Measurements from ENCODE around the gene A2ML1. TPM values are rescaled to one million over a fixed set of nuclear protein-coding genes. Genes with fewer than 3 reads are reported as not detected.
"Not testable (repeated sequence)": the region's sequence is repeated elsewhere in the genome, so short reads cannot be mapped to it uniquely, and the experiment has no call there.

The A2ML1 gene
- total RNA-seq, 1 donor from 2014 or later: not detected

GRCh38 chr12:8816448-8817050 is 5.9 kb upstream of the A2ML1 start:
- no peak for DNase-seq (ENCODE audit: extremely low read depth, low read depth, low spot score)

- no peak for DNase-seq (ENCODE audit: extremely low read depth, low read depth, low spot score)
Measured at GRCh38 chr12:8817856-8818255, 4.6 kb upstream of the A2ML1 start.

- DNase-seq (ENCODE audit: extremely low read depth, low read depth, low spot score): no peak
Measured at GRCh38 chr12:8818526-8818925, 3.9 kb upstream of the A2ML1 start.

GRCh38 chr12:8819666-8819980 is 2.8 kb upstream of the A2ML1 start:
- no peak for DNase-seq (ENCODE audit: extremely low read depth, low read depth, low spot score)

GRCh38 chr12:8820676-8821407 is 1.6 kb upstream of the A2ML1 start:
- DNase-seq (ENCODE audit: extremely low read depth, low read depth, low spot score): not testable (repeated sequence)

- no peak for DNase-seq (ENCODE audit: extremely low read depth, low read depth, low spot score)
Measured at GRCh38 chr12:8821591-8821990, 830 bp upstream of the A2ML1 start.

GRCh38 chr12:8823565-8824300 is 1.3 kb downstream of the A2ML1 start:
- DNase-seq (ENCODE audit: extremely low read depth, low read depth, low spot score): no peak

GRCh38 chr12:8827551-8828256 is 5.3 kb downstream of the A2ML1 start:
- DNase-seq (ENCODE audit: extremely low read depth, low read depth, low spot score): no peak

- no peak for DNase-seq (ENCODE audit: extremely low read depth, low read depth, low spot score)
Measured at GRCh38 chr12:8828257-8829124, 6.1 kb downstream of the A2ML1 start.

GRCh38 chr12:8829125-8829518 is 6.7 kb downstream of the A2ML1 start:
- no peak for DNase-seq (ENCODE audit: extremely low read depth, low read depth, low spot score)

GRCh38 chr12:8829621-8830020 is 7.2 kb downstream of the A2ML1 start:
- no peak for DNase-seq (ENCODE audit: extremely low read depth, low read depth, low spot score)

- DNase-seq (ENCODE audit: extremely low read depth, low read depth, low spot score): no peak
Measured at GRCh38 chr12:8831116-8831515, 8.7 kb downstream of the A2ML1 start.

GRCh38 chr12:8832500-8832899 is 10.1 kb downstream of the A2ML1 start:
- no peak for DNase-seq (ENCODE audit: extremely low read depth, low read depth, low spot score)

- DNase-seq (ENCODE audit: extremely low read depth, low read depth, low spot score): no peak
Measured at GRCh38 chr12:8834230-8834629, 11.8 kb downstream of the A2ML1 start.

GRCh38 chr12:8837291-8837690 is 14.9 kb downstream of the A2ML1 start:
- no peak for DNase-seq (ENCODE audit: extremely low read depth, low read depth, low spot score)

GRCh38 chr12:8840321-8840720 is 17.9 kb downstream of the A2ML1 start:
- DNase-seq (ENCODE audit: extremely low read depth, low read depth, low spot score): no peak

- DNase-seq (ENCODE audit: extremely low read depth, low read depth, low spot score): no peak
Measured at GRCh38 chr12:8840938-8841633, 18.7 kb downstream of the A2ML1 start.

- DNase-seq (ENCODE audit: extremely low read depth, low read depth, low spot score): no peak
Measured at GRCh38 chr12:8841778-8842177, 19.4 kb downstream of the A2ML1 start.

GRCh38 chr12:8844665-8845064 is 22.2 kb downstream of the A2ML1 start:
- no peak for DNase-seq (ENCODE audit: extremely low read depth, low read depth, low spot score)

GRCh38 chr12:8846305-8846704 is 23.9 kb downstream of the A2ML1 start:
- no peak for DNase-seq (ENCODE audit: extremely low read depth, low read depth, low spot score)

All from glomerular endothelial cell (primary cell).